Stimulated activated memory B cell treated with anti-CD40 and anti-IgM and Interleukin-4, amounts not matched to agents 10 μg/mL and 1 μg/mL and 100 μg/mL, for 72 hours (primary cell): Measurements from ENCODE around the gene ATXN10.

ENCODE experiments used
- ATAC-seq: fragments of 150-1000 bp; cut with Tn5 transposase; 2 replicates; pipeline ENCODE4 v1.10.0; 2021
- H3K27ac Mint-ChIP-seq: one replicate; pipeline ENCODE4 v1.8.0; 2022; ENCODE audit warnings: mild to moderate bottlenecking, mixed read lengths
- H3K27me3 Mint-ChIP-seq: one replicate; pipeline ENCODE4 v1.8.0; 2022; ENCODE audit warnings: mixed read lengths
- H3K36me3 Mint-ChIP-seq: one replicate; pipeline ENCODE4 v1.8.0; 2022; ENCODE audit warnings: mixed read lengths
- H3K4me1 Mint-ChIP-seq: one replicate; pipeline ENCODE4 v1.8.0; 2022; ENCODE audit warnings: mixed read lengths
- H3K4me3 Mint-ChIP-seq: one replicate; pipeline ENCODE4 v1.8.0; 2022; ENCODE audit warnings: mild to moderate bottlenecking, moderate library complexity, mixed read lengths
- H3K9me3 Mint-ChIP-seq: one replicate; pipeline ENCODE4 v1.8.0; 2022; ENCODE audit warnings: mixed read lengths

The ATXN10 gene

DNA sequence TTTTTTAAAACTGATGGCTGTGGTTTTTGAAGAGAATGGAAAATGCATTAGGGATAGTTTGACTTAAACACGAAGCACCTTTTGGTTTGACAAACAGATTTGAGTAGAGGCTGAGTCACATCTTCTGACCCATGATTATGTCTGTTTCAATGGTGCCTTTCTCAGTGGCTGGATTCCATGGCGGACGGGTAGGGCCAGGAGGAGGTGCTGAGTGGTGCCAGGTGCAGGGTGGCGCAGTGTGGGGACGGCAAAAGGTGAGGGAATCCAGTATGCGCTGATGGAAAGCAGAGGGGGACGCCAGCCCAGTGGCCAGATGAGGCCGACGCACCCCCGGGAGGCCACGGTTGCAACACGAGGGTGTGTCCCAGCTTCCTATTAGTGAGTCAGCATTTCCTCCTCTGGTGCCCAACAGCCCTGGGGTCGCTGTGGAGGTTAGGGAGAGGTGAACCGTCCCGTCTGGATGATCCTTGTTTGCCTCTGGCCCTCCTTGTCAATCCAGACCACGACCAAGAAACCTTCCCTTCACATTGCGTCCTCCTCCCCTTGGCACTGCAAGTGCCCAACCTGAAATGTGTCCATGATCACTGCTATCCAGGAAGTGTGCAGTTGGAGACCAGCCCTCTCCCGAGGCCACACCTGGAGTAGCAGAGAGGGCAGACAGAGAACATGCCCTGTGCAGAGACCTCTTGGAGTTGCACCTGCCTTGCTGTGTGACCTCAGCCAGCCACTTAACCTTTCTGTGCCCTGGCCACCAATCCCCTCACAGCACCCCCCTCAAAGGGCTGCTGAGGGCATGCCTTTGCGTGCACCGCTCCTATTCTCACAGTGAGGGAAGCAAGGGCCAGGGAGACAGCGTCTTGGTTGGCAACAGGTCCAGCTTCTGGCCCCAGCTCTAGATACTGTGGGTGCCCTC lies 32.5 kb upstream of the ATXN10 start:
- no peaks in the 10 kb centered on the region for H3K9me3 Mint-ChIP-seq
- no peak overlapping the region for H3K4me3 Mint-ChIP-seq
- H3K4me1 Mint-ChIP-seq = peaks cover 6% of the 10 kb centered on the region
- ATAC-seq = no peak
- peaks cover 72% of the 10 kb centered on the region for H3K27me3 Mint-ChIP-seq
- no peak overlapping the region for H3K27ac Mint-ChIP-seq
- H3K36me3 Mint-ChIP-seq = no peaks in the 10 kb centered on the region

DNA sequence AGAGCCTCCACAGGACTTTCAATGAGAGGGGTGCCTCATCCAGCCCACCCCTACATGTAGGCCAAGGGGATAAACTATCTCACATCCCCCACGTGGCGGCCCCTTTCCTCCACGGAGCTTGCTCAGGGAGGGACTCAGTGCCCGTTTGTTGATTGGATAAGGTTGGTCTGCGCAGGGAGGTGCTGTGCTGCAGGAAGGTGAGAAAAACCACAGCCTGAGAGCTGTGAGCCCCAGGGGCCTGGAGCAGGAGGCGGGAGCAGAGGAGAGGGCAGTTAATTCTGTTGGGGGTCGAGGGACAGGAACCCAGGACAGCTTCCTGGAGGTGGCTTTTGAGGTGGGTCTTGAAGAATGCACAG lies 31.9 kb upstream of the ATXN10 start:
- H3K4me3 Mint-ChIP-seq = no peak overlapping the region
- H3K9me3 Mint-ChIP-seq = no peaks in the 10 kb centered on the region
- ATAC-seq = no peak
- no peaks in the 10 kb centered on the region for H3K36me3 Mint-ChIP-seq
- peaks cover 74% of the 10 kb centered on the region for H3K27me3 Mint-ChIP-seq
- no peak overlapping the region for H3K27ac Mint-ChIP-seq
- H3K4me1 Mint-ChIP-seq = peaks cover 6% of the 10 kb centered on the region

DNA sequence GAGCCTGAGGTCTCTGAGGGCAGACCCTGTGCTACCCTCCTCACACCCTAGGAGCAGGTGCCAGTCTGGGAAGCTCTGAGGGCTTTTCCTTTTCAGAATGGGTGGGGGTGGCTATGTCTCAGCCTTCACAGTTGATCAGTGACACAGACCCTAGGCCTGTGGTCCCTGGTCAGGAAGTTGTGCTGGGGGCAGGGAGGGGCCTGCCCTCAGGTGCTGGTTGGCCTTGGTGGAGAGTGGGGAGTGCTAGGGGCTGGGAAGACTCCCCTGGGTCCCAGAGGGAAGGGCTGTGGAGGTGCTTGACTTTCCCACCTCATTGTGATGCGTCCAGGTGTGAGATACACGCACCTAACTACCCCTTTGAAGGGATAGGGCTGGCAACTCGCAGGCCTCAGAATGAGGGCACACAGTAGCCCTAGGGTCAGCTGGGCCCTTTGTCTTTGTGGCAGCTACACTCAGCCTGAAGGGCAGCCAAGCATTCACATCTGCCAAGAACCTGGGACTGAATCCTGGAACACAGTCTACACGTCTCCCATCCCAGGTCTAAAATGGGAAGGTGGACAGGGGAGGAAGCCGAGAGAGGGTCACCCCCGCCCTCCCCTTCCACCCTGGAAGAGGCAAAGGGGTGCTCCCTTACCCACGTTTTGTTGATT lies 31.2 kb upstream of the ATXN10 start:
- no peaks in the 10 kb centered on the region for H3K36me3 Mint-ChIP-seq
- no peaks in the 10 kb centered on the region for H3K9me3 Mint-ChIP-seq
- H3K4me3 Mint-ChIP-seq = no peak overlapping the region
- H3K27me3 Mint-ChIP-seq = peaks cover 72% of the 10 kb centered on the region
- no peak for ATAC-seq
- H3K4me1 Mint-ChIP-seq = peaks cover 6% of the 10 kb centered on the region
- no peak overlapping the region for H3K27ac Mint-ChIP-seq

DNA sequence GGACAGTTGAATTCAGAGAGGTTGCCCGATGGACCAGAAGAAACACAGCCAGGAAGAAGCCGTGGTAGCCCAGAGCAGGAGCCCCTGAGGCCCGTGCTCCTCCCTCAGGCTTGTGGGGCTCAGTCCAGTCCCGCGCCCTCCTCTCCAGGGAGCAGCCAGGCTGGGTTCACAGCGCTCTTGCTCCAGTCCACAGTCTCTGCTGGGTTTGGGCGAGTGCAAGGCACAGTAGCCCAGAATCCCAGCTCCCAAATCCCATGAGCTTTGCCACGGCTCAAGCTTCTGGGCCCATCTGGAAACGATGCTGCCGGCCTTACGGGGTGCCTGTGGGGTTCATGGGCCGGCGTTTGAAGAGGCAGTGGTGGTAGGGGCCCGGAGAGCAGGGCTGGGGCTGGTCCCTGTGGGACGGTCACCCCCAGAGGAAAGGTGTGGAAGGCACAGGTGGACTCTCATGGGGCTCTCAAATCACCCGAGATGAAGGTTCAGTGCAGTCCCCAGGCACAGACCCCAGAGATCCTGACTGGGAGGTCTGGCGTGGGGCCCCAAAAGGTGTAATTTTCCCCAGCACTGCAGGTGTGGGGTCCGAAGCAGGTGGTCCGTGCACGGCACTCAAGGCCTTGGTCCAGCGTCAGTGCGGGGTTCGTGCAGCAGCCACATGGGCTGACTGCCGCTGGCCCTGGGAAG lies 30.6 kb upstream of the ATXN10 start:
- Mint-ChIP-seq H3K4me1 (peaks cover 12% of the 10 kb centered on the region), H3K27ac (no peak overlapping the region)

DNA sequence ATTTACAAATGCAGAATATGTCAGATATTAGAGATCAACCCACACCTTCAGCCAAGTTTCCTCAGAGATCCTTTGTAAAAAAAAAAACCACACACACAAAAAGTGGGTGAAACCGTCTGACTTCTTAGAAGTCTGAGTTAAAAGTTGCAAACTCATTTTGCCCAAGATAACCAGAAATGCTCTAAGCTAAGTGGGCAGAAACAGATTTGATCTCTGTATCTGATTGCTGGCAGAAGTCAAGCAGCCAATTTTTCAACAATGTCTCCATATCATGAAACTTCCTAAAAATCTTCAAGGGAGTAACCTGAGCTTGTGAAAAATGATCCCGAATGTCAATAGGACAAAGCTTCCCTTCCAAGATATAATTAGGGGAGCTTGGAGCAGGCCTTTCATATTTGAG lies 28.6 kb upstream of the ATXN10 start:
- H3K4me1 Mint-ChIP-seq = peaks cover 16% of the 10 kb centered on the region
- H3K36me3 Mint-ChIP-seq = no peaks in the 10 kb centered on the region
- no peaks in the 10 kb centered on the region for H3K9me3 Mint-ChIP-seq
- H3K27ac Mint-ChIP-seq = no peak overlapping the region
- H3K27me3 Mint-ChIP-seq = peaks cover 83% of the 10 kb centered on the region
- no peak for ATAC-seq
- H3K4me3 Mint-ChIP-seq = no peak overlapping the region

More for the DNA sequence above, 30.6 kb upstream of the ATXN10 start:
- Mint-ChIP-seq H3K27me3 (peaks cover 77% of the 10 kb centered on the region), H3K4me3 (no peak overlapping the region), H3K9me3 (no peaks in the 10 kb centered on the region), H3K36me3 (no peaks in the 10 kb centered on the region)
- no peak for ATAC-seq

DNA sequence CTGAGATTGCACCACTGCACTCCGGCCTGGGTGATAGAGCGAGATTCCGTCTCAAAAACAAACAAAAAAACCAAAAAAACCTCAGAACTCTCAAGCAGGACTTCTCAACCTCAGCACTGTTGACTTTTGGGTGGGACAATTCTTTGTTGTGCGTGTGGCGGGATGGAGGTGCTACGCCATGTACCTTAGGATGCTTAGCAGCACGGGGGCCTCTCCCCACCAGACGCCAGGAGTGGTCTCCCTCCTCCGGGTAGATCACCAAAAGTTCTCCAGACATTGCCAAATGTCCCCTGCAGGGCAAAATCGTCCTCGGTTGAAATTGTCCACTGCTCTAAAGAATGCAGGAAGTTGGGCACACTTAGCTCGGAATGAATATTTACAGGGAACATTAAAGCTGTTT lies 26.9 kb upstream of the ATXN10 start:
- Mint-ChIP-seq H3K27ac (no peak overlapping the region), H3K9me3 (no peaks in the 10 kb centered on the region), H3K27me3 (peaks cover 83% of the 10 kb centered on the region), H3K4me1 (peaks cover 19% of the 10 kb centered on the region), H3K4me3 (no peak overlapping the region), H3K36me3 (no peaks in the 10 kb centered on the region)
- ATAC-seq = no peak

DNA sequence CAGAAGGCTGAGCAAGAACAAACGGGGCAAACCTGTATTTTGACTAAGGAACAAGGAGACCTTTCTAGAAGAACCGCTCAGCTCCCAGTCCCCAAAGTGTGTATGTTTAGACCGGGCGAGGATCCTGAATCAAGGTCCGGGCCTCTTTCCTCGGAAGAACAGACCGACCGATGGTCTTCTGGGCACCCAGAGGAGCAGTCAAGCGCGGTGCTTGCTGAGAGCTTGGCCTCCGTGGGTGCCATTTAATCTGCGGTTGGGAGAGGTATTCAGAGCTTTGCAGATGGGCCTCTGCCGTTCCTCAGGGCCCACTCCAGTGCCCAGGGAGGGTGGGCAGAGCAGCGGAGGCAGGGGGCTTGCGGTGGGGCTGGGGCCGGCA lies 26.5 kb upstream of the ATXN10 start:
- Mint-ChIP-seq H3K27me3 (peaks cover 83% of the 10 kb centered on the region), H3K27ac (no peak overlapping the region), H3K4me1 (peaks cover 19% of the 10 kb centered on the region), H3K9me3 (no peaks in the 10 kb centered on the region), H3K4me3 (no peak overlapping the region), H3K36me3 (no peaks in the 10 kb centered on the region)
- ATAC-seq = no peak

DNA sequence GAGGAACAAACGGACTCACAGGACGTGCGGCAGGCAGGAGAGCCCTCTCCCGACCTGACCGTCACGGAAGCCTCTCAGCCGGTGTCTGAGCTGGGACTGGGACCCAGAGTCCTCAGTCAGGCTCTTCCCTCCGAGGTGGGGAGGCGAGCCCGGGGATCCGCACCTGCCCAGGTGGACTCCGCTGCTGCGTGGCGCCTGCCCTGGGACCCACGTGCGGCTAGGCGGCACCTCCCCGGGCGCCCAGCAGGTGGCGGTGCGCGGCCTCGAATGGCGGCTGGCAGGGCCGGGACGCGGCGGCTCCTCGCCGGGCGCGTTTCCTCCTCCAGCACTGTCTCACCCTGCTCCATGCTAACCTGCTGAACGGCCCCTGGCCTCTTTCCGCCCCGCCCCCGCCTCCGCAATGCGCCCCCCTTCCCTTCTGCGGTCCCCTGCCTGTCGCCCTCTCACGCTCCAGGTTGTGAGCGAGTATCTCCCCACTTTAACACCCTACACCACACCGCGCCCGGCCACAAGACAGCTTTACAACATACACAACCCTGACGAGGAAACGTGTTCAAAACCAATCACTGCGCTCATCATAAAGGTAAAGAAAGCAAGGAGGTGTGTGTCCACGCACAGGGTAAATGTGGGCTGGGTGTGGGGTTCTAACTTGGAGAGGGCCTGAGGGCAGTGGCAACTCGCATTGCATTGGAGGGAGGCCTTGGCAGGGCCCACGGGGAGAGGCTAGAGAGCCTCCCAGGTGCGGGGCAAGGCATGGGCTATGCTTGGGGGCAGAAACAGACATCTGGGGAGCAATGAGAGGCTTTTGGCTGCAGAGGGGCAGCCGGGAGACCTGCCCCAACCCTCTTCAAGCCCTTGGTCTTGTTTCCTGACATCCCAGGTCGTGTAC lies 25.9 kb upstream of the ATXN10 start:
- H3K36me3 Mint-ChIP-seq = no peaks in the 10 kb centered on the region
- no peak overlapping the region for H3K27ac Mint-ChIP-seq
- peaks cover 81% of the 10 kb centered on the region for H3K27me3 Mint-ChIP-seq
- peak overlapping the region; percentile 4 for H3K4me3 Mint-ChIP-seq
- H3K9me3 Mint-ChIP-seq = no peaks in the 10 kb centered on the region
- H3K4me1 Mint-ChIP-seq = peaks cover 19% of the 10 kb centered on the region
- ATAC-seq = peak; percentile 90

DNA sequence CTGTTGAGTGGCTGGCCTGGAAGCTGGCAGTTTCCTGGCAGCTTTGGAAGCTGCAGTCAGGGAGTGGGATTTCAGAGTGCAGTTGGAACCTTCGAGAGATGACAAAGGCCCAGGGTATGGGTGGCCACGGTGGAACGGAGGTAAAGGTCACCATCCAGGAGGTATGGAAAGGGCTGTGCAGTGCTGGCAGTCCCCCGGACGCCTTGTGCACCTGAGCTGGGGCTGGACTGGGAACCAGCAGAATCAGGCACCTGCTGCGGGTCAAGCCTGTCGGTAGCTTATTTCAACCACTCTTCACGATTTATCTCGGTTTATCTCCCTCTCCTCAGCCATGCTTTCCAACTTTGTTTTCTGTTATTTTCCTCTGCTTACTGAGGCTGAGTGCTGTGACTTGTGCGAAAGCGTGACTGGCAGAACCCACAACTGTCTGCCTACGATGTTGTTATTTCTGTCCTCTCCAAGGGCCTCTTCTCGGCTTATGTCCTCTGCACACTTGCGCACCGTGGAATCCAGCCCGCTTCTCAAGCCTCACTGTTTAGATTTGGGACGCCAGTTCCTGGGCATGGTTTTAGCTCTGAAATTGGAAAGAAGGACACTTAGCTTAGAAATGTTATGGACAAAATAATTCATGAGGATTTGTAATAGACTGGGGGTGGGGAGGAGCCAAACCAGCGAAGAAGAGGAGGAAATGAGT lies 24.0 kb upstream of the ATXN10 start:
- peaks cover 19% of the 10 kb centered on the region for H3K4me1 Mint-ChIP-seq
- ATAC-seq = no peak
- no peak overlapping the region for H3K4me3 Mint-ChIP-seq
- no peak overlapping the region for H3K27ac Mint-ChIP-seq
- H3K9me3 Mint-ChIP-seq = no peaks in the 10 kb centered on the region
- no peaks in the 10 kb centered on the region for H3K36me3 Mint-ChIP-seq
- peaks cover 75% of the 10 kb centered on the region for H3K27me3 Mint-ChIP-seq

DNA sequence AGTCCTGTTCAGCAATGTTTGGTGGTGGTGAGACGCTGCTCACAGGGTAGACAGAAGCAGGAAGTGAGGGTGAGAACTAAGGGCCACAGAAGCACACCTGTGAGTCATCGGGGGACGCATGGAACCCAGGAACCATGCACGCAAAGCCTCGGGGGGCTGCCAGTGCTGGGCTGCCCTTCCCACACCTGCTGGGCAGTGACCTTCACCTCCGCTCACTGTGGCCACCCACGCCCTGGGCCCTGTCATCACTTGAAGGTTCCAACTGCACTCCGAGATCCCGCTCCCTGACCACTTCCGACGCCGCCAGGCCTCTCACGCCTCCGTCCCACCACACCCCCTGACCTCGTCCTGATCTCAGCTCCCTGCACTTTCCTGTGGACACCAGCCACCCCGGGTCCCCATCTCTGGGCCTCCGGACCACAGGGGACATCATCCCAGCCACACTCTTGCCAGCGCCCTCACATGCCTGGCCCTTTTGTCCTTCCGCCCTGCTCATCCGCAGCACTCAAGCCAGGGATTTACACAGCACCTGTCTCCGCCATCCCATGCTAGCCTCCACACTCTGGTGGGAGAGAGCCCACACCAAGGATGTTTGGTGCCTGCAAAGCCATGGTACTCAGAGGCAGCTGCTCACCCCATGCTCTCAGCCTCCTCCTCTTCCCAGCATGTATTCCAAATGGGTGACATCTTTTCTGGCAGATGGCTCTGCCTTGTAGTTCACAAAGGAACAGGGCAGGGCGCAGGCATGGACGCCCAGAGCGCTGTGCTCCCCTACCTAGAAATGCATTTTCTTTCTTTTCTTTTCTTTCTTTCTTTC lies 23.1 kb upstream of the ATXN10 start:
- H3K27me3 Mint-ChIP-seq = peaks cover 82% of the 10 kb centered on the region
- no peaks in the 10 kb centered on the region for H3K36me3 Mint-ChIP-seq
- peaks cover 19% of the 10 kb centered on the region for H3K4me1 Mint-ChIP-seq
- peak; percentile 41 for ATAC-seq
- peak overlapping the region; percentile 18 for H3K27ac Mint-ChIP-seq
- H3K9me3 Mint-ChIP-seq = no peaks in the 10 kb centered on the region
- no peak overlapping the region for H3K4me3 Mint-ChIP-seq

DNA sequence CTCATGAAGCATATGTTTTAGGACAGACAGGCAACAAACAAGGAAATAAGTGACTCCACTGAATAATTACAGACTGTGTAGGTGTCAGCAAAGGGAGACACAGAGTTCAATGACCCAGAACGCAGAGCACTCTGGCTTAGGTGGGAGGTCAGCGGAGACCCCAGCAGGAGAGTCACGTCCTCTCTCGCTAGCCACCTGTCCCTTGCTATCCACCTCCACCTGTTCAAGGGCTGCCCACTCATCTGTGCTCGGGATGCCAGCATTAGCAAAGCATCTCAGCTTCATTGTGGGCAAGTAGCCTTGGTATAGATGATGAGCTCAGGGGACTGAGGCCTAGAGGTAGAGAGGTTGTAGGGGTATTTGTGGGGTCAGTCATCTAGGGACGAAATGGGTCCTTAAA lies 21.8 kb upstream of the ATXN10 start:
- no peaks in the 10 kb centered on the region for H3K36me3 Mint-ChIP-seq
- ATAC-seq = no peak
- H3K9me3 Mint-ChIP-seq = no peaks in the 10 kb centered on the region
- H3K27ac Mint-ChIP-seq = no peak overlapping the region
- H3K27me3 Mint-ChIP-seq = peaks cover 84% of the 10 kb centered on the region
- H3K4me3 Mint-ChIP-seq = no peak overlapping the region
- H3K4me1 Mint-ChIP-seq = peaks cover 19% of the 10 kb centered on the region

DNA sequence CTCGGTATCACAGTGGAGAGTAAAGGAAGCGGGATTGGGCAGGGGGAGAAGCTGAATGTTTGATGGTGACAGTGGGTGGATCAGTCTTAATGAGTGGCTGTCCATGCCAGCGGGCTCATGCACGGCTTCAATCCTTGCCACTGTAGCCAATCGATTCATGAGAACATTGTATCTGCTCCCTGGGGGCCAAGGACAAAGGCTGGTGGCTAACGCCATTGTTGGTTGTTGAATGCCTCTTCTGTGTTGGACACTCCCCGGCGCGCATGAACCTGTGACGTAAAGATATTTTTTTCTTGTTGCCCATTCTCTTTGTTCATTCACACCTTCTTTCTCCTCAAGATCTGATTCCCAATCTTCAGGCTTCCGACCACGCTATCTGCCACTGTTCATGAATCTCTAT lies 20.9 kb upstream of the ATXN10 start:
- peaks cover 17% of the 10 kb centered on the region for H3K4me1 Mint-ChIP-seq
- H3K9me3 Mint-ChIP-seq = no peaks in the 10 kb centered on the region

DNA sequence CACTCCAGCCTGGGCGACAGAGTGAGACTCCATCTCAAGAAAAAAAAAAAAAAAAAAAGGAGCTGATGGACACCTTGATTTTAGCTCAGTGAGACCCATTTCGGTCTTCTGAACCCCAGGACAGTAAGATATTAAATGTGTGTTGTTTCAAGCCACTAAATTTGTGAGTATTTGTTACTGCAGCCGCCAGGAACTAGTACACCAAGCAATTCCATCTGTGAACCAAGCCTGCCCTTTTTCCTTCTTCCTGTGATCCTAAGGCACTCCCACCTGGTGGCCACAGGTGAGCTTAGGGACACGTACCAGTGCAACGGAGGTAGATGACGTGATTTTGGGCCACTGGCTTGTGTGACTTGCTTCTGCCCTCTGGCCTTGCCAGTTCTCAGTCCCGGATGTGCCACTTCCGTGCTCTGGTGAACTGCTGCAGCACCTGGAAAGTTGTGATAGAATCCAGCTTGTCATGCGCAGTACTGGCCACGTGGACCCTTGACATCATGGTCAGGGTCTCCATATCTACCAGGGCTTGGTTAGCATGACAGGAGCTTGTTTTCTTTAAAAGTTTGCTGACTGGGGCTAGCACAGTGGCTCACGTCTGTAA lies 19.6 kb upstream of the ATXN10 start:
- Mint-ChIP-seq H3K27me3 (peaks cover 65% of the 10 kb centered on the region), H3K27ac (no peak overlapping the region), H3K4me3 (no peak overlapping the region), H3K36me3 (no peaks in the 10 kb centered on the region), H3K9me3 (no peaks in the 10 kb centered on the region), H3K4me1 (peaks cover 12% of the 10 kb centered on the region)
- ATAC-seq = no peak

More for the DNA sequence above, 20.9 kb upstream of the ATXN10 start:
- ATAC-seq = no peak
- Mint-ChIP-seq H3K27me3 (peaks cover 76% of the 10 kb centered on the region), H3K36me3 (no peaks in the 10 kb centered on the region), H3K4me3 (no peak overlapping the region), H3K27ac (no peak overlapping the region)
